Retina (tissue), 1 donor: ENCODE results near the gene SLC25A36.
"Not testable (repeated sequence)": the region's sequence is repeated elsewhere in the genome, so short reads cannot be mapped to it uniquely, and the experiment has no call there.

Experiments used
- DNase-seq: peaks from one replicate; pipeline ENCODE4 v3.0.0-alpha.2; 2016

The SLC25A36 gene

DNA sequence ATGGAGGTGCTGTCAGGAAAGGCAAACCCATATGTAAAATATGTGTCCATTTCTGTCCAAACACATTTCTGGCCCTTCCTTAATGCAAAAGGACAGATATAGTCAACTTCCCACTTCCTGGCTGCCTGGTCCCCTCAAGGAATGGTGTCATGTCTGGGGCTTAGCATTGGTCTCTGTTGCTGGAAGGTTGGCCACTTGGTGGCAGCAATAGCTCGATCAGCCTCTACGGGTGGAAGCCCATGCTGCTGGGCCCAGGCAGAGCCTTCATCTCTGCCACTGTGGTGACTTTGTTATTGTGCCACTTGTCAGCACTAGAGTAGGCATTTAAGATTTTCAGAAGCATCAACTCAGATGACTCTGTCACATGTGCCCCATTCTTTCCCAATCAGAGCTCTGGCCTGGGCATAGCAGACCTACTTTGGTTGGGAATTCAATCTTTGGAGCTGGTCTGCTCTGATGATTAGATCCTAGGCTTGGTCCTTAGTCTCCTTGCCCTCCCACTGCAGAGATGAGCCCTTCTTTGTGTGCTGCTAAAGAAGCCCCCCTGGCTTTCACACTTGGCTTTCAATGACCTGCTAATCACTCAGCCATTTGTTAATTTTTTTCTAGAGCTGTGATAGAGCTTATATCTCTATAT is 58.5 kb downstream of the SLC25A36 start:
- peak; percentile 75 for DNase-seq

GRCh38 chr3:141000686-141001085 is 59.0 kb downstream of the SLC25A36 start:
- no peak for DNase-seq

DNA sequence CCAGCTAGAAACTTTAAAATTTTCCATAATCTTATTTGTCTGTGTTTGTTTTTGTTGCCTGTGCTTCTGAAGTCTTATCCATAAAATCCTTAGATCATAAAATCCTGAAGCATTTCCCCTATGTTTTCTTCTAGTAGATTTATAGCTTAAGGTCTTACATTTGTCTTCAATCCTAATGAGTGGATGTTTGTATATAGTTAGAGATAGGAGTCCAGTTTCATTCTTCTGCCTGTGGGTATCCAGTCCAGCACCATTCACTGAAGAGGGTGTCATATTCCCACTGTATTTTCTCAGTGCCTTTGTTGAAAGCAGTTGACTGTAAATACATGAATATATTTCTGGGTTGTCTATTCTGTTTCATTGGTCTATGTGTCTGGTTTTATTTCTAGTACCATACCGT is 64.7 kb downstream of the SLC25A36 start:
- DNase-seq, result no peak

- DNase-seq, result no peak
Measured at GRCh38 chr3:141009496-141009895, 67.9 kb downstream of the SLC25A36 start.

- DNase-seq, result peak; percentile 88
Measured at GRCh38 chr3:141011232-141011996, 69.8 kb downstream of the SLC25A36 start.

DNA sequence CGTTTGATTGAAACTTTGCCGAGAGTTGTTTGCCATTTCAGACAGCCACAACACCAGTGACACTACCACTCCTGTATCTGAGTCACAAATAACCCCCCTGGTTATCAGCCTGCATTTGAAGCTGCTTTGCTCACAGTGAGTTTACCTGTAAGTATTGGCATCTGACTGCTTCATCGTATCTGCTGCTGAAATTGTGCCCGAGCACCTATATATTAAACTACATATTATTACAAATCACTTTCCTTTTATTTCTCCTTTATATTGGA is 70.3 kb downstream of the SLC25A36 start:
- DNase-seq, result no peak

- DNase-seq, result no peak
Measured at GRCh38 chr3:141012571-141012970, 70.9 kb downstream of the SLC25A36 start.

GRCh38 chr3:141015481-141015880 is 73.8 kb downstream of the SLC25A36 start:
- DNase-seq, result no peak

GRCh38 chr3:141017366-141018322 is 76.0 kb downstream of the SLC25A36 start:
- DNase-seq, result not testable (repeated sequence)

DNA sequence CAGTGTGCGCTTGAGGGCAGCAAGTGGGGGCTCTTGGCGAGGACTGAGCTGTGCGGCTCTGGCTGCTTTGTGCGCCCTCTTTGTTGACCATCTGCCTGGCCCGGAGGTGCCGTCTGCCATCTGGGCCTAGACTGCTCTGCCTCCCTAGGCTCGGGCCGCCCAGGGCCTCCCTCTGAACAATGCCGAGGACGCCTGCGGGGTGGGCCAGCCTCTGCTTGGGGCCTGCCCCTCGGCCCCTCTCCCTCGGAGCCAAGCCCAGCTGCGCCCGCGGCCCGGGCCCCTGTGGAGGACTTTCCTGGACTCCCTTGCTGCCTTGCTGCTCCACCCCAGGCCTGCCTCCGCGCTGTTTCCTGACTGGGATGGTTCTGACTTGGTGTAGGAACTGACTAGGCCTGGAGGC is 77.6 kb downstream of the SLC25A36 start:
- DNase-seq, result no peak

GRCh38 chr3:141020143-141020830 is 78.7 kb downstream of the SLC25A36 start:
- no peak for DNase-seq

GRCh38 chr3:141021261-141021660 is 79.6 kb downstream of the SLC25A36 start:
- DNase-seq, result no peak
